ENCODE measurements around the gene OR1Q1.
"Not testable (repeated sequence)": the region's sequence is repeated elsewhere in the genome, so short reads cannot be mapped to it uniquely, and the experiment has no call there.

Gene OR1Q1, protein sequence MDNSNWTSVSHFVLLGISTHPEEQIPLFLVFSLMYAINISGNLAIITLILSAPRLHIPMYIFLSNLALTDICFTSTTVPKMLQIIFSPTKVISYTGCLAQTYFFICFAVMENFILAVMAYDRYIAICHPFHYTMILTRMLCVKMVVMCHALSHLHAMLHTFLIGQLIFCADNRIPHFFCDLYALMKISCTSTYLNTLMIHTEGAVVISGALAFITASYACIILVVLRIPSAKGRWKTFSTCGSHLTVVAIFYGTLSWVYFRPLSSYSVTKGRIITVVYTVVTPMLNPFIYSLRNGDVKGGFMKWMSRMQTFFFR

DNA sequence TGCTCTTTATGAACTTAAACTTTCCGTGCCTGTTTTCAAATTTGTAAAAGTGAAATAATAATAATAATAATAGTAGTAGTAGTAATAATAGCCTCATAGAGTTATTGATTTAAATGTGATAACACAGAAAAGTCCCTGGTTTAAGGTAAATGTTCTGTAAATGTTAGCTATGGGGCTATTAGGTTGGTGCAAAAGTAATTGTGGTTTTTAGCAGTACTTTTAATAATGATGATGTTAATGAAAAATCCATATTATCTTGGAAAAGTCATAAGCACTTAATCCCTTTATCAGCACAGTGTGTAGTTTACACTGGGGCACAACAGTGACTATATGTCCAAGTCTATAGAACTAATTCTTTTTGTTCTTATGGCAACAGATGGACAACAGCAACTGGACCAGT is at the start of gene OR1Q1:
TSS of gene OR1Q1 (plus strand) at position 377 of the 400 bp plus-strand sequence. CDS start at position 377, 0 bp downstream.
- no peak for FAIRE-seq

- FAIRE-seq, result no peak
Measured at GRCh38 chr9:122567901-122568300, 46.6 kb upstream of the OR1Q1 start.

GRCh38 chr9:122572456-122572855 is 42.1 kb upstream of the OR1Q1 start:
- no peak for FAIRE-seq

GRCh38 chr9:122579874-122580273 is 34.7 kb upstream of the OR1Q1 start:
- no peak for FAIRE-seq

DNA sequence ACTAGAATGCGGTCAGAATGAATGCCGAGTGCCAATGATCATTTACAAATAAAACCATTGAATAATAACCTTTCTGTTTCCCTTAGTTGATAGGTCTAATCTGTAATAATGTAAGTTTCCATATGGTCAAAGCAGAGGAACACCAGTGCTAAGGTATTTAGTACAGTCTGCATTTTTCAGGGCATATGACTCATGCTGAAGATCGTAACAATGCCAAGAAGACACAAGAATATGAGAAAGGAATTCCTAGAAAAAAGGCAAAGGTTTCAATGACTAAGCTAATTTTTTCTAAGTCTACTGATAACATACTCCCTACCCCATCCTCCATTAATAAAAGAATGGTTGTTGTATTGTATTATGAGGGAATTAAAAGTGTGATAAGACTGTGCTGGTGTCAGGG is 34.2 kb upstream of the OR1Q1 start:
- no peak for FAIRE-seq

DNA sequence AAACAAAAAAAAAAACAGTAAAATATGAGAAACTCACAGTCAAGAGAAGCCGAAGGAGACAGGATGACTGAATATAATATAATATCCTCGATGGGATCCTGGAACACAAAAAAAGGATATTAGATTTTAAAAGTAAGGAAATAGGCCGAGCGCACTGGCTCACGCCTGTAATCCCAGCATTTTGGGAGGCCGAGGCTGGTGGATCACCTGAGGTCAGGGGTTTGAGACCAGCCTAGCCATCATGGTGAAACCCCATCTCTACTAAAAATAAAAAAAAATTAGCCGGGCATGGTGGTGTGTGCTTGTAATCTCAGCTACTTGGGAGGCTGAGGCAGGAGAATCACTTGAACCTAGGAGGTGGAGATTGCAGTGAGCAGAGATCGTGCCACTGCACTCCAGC is 31.3 kb upstream of the OR1Q1 start, which contains the start of gene OR1L8:
TSS of gene OR1L8 (minus strand) at position 101 of the 400 bp plus-strand sequence. CDS start 14,907 bp downstream, outside the sequence.
- FAIRE-seq, result not testable (repeated sequence)

DNA sequence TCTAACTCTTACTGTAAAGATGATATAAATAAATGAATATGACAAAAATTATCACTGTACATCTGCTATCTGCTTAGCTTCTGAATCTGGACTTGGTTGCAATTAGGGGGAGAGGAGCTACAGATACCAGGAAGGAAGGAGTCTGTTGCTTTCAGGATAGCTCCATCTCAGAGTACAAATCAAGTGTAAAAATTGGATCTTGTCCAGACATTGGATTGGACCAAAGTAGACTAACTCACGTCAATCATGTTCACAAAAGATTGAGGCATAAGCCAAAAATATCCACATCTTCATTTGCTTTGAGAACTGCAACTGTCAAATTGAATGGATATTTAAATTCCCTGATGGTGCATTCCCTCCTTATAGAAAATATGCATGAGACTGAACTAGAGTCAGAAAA is 8.8 kb upstream of the OR1Q1 start:
- FAIRE-seq, result no peak

DNA sequence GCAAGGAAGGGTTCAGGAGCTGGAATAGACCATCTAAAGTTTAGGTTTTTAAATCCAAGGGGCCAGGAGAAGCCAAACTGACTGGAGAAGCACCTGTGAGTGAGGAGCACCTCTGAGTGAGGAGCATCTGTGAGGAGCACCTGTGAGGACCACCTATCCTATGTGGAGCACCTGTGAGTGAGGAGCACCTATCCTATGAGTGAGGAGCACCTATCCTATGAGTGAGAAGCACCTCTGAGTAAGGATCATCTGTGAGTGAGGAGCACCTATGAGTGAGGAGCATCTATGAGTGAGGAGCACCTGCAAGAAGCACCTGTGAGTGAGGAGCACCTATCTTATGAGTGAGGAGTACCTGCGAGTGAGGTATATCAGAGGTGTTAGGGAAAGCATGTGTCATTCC is 8.0 kb upstream of the OR1Q1 start:
- FAIRE-seq, result no peak

- FAIRE-seq, result no peak
Measured at GRCh38 chr9:122609804-122610203, 4.7 kb upstream of the OR1Q1 start.

- no peak for FAIRE-seq
Measured at GRCh38 chr9:122619996-122620395, 5.5 kb downstream of the OR1Q1 start.

- FAIRE-seq, result no peak
Measured at GRCh38 chr9:122642226-122642625, 27.7 kb downstream of the OR1Q1 start.

- no peak for FAIRE-seq
Measured at GRCh38 chr9:122656378-122656777, 41.8 kb downstream of the OR1Q1 start.

GRCh38 chr9:122657527-122657926 is 43.0 kb downstream of the OR1Q1 start, which contains the start of gene OR1B1:
Gene OR1B1 (minus strand): TSS chr9:122657627.
- FAIRE-seq, result no peak

GRCh38 chr9:122661416-122661815 is 46.9 kb downstream of the OR1Q1 start, which contains the start of gene OR1L1:
Gene OR1L1 (plus strand): TSS chr9:122661716. CDS start chr9:122661716, 0 bp downstream.
- FAIRE-seq, result no peak

All from colon (tissue), 2 donors.